KBM-7 (cell line): Measurements from ENCODE around the gene POLR1C.
"Not testable (repeated sequence)": the region's sequence is repeated elsewhere in the genome, so short reads cannot be mapped to it uniquely, and the experiment has no call there.

Source experiments
- DNase-seq: peaks from one replicate; pipeline ENCODE4 v3.0.0-alpha.2; 2015
- in situ Hi-C: fragments of 300-500 bp; cut with MboI; formaldehyde crosslinking; loops from 2 replicates; pipeline ENCODE4 v1.14.3; 2020; ENCODE audit warnings: low sequenced_read_pairs, low pct_unique_long_range_greater_than_20kb, mixed read lengths

Gene POLR1C

DNA sequence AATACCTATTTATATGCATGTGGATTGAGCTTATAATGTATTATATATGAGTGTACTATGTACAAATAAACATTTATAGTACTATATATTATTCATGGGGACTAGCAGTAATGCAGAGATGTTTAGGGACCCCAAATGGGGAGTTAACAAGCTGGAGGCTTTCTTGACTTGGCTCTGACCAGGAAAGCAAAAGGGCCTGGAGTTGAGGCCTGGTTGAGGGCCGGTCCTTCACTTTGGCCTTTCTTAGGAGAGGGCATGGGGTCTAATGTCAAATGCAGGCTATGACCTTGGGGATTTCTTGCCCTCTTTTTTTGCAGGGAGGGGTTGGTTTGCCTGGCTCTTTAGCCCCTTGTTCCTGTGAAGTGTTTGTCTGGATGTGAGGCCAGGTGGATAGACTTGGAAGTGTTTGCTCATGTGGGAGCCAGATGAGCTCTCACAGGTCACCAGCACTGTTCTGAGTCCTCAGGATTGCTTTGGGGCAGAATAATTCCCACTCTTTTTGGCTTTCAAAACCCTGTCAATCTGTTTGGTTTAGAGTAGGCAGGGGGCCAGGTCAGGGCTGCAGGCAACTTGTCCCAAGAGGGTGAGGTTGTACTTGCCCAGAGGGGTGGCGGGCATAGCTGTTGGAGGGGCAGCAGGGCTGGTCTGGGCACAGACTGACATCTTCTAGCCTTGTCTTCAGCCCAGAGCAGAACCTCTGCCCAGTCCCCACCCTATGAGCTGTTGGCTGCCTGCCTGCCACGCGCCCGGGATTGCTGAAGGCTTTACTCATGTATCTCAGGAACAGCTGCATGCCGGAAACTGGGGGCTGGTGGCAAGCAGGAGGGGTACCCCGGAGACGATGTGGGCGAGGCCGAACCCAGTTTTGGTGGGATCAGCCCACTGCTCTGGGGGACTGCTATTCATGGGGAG is 24.9 kb upstream of the POLR1C start:
- in situ Hi-C loops: no loop called here
- DNase-seq: no peak

DNA sequence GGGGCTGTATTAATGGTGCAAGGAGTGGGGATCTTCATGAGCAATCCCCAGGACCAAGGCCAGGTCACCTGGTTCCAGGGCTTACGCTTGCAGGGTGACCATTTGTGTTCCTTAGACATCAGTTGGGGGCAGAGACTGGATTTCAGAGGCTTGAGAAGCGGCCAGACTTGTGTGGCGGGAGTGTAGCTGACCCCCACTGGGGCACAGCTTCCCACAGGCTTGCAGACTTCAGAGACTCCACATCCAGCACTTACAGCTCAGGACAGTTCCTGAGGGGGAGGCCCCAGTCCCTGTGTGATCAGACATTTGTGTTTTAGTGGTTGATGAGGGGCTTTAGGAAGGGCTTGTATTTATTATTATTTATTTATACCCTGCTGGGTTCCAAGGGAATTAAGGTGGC is 24.2 kb upstream of the POLR1C start:
- DNase-seq: no peak
- in situ Hi-C loops: no loop called here

DNA sequence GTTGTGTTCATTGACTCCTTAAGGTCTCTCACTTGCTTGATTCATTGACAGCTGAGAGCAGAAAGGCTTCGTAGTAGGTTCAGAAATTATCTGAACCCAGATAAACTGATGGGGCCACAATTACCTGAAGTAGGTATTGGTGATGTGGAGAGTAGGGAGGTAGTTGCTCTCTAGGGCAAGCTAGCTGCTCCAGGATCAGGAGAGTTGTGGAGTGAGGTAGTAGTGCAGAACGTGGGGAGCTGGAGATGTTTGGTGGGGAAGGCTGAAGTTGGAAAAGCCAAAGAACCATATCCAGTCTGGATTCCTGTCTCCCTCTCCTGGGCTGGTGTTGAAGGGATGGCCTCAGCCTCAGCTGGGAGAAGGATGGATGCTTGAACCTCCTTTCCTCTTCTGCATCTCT is 23.7 kb upstream of the POLR1C start:
- no peak for DNase-seq
- in situ Hi-C loops: no loop called here

DNA sequence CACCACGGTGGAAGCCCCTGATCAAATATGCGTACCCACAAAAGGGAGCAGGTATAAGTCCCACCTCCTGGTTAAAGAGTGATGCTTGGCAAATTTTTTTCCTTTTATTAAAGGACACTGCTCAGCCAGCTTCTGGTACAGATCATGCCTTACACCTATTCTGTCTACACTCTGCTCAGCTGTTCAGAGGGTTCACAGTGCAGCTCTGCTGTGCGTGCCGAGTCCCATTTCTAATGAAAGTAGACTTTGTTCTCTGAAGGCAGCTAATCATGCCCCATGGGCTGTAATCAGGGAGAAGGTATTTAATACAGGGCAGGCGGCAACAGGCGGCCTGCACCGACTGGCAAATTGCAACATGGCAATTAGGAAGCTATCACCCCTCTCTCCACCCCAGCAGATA is 23.1 kb upstream of the POLR1C start:
- DNase-seq: no peak
- in situ Hi-C loops: no loop called here

DNA sequence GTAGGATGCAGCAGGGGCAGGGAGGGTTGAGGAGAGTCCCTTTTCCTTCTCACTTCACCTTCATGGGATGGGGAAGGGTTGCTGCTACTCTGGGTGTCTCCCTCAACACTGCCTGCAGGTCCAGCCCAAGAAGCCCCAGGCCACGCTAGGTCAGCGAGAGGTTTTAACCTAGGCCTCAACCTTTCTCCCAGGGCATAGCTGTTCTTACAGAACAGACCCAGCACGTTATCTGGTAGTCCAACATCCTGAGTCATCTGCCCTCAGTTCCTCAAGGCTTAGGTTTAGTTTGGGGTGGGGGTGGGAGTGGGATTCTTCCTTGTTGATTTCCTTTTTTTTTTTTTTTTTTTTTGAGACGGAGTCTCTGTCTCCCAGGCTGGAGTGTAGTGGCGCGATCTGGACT is 22.6 kb upstream of the POLR1C start:
- in situ Hi-C loops: no loop called here
- DNase-seq: no peak

DNA sequence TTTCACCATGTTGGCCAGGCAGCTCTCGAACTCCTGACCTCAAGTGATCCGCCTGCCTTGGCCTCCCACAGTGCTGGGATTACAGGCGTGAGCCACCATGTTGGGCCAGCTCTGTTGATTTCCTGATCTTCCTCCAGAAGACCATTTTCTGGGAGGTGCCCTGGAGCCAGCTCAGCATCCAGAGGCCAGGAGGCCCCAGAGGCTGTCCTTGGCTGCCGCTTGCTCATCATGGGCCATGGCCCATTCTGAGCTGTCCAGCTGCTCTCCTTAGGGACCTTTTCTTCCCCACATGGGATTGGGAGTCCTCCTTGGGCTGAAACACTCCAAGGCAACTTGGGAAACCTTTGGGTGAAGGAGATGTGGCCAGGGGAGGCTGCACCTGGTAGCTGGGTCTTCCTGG is 22.1 kb upstream of the POLR1C start:
- DNase-seq: no peak
- in situ Hi-C loops: no loop called here

DNA sequence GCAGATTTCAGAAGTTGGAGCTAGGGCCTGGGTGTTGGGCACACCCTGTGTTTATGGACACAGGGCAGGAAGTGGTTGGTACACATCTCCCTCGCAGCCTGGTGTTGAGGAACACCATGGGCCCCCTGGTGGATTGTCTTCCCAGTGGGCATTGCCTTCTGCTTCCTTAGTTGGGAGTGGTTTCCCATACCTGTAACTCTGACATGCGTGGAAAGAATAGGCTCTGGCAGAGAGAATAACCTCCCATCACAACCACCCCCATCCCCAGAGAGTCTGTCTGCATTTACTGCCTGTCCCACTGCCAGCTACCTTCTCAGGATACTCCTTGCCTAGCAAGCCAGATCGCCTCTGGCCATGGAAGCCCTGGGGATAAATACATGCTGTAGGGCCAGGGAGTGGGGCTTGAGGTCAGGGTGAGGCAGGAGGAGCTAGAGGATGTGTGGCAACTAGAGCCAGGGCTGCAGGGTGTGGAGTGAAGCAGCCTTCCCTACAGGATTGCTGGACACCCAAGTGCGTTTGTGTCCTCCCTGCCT is 21.4 kb upstream of the POLR1C start:
- no peak for DNase-seq
- in situ Hi-C loops: no loop called here

DNA sequence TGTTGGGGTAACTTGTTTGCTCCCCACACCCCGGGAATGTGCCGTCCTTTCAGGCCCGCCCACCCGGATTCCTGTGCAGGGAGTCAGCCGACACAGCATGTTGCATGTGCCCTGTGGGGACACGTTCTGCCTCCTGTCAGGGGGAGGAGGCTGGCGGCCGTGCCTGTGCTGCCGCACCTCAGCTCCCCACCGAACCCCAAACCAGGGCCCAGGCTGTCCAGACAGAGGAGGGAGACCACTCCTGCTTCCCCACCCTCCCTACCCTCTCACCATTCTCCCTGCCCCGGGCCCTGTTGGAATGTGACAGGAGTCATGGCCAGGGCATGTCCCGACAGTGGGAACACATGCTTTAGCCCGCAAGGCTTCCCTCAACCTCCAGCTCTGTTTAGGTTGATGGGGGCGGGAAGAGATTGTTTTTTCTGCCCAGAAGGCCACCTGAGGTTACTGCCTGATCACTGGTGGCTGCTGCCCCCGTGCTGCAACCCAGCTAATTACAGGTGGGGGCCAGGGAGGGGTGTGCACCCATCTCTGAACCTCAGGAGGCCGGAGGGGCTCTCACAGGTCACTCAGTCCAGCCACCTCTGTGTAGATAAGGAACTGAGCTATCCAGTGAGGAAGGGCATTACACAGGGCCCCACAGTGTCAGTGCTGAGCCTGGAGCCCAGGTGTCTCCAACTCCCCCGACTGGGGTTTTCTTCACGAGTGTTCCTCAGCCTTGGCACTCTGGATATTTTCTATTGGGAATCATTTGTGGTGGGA is 20.3 kb upstream of the POLR1C start:
- in situ Hi-C loops: no loop called here
- no peak for DNase-seq

DNA sequence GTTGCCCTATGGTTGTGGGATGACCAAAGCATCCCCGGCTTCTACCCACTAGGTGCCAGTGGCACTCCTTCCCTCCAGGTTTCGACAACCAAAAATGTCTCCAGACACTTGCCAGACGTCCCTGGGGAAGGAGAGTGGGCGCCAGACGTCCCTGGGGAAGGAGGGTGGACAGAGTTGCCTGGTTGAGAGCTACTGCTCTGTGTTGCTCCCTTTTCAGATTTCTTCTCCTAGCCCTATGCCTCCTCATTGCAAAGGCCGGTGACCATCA is 19.8 kb upstream of the POLR1C start:
- DNase-seq: no peak
- in situ Hi-C loops: no loop called here

DNA sequence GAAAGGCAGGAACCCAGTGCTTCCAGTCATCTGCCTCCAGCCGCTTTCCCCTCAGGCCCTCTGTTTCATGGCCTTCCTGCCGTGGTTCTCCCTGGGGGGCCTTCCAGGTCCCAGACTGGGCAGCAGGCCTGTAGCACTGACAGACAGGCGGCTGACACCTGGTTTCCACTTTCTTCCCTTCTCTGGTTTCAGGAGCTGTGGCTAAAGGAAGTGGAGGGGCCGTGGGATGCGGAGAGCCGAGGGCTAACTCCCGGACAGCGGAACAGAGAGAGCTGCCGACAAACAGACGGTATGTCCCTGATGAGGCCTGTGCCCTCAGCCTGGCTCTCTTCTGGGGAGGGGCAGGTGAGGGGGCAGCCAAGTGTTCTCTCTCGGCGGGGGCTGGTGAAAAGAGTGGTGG is 19.2 kb upstream of the POLR1C start:
- in situ Hi-C loops: no loop called here
- DNase-seq: no peak

DNA sequence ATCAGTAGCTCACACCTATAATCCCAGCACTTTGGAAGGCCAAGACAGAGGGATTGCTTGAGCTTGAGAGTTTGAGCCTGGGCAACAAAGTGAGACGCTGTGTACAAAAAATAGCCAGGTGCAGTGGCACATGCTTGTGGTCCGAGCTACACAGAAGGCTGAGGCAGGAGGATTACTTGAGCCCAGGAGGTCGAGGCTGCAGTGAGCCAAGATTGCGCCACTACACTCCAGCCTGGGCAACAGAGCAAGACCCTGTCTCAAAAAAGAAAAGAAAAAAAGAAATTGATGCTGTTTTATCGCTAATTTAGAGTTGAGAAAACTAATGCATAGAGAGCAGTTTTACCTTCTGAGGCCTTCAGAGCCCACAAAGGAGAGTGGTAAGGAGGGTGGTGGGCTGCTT is 18.6 kb upstream of the POLR1C start:
- in situ Hi-C loops, DNase-seq: not testable (repeated sequence)

DNA sequence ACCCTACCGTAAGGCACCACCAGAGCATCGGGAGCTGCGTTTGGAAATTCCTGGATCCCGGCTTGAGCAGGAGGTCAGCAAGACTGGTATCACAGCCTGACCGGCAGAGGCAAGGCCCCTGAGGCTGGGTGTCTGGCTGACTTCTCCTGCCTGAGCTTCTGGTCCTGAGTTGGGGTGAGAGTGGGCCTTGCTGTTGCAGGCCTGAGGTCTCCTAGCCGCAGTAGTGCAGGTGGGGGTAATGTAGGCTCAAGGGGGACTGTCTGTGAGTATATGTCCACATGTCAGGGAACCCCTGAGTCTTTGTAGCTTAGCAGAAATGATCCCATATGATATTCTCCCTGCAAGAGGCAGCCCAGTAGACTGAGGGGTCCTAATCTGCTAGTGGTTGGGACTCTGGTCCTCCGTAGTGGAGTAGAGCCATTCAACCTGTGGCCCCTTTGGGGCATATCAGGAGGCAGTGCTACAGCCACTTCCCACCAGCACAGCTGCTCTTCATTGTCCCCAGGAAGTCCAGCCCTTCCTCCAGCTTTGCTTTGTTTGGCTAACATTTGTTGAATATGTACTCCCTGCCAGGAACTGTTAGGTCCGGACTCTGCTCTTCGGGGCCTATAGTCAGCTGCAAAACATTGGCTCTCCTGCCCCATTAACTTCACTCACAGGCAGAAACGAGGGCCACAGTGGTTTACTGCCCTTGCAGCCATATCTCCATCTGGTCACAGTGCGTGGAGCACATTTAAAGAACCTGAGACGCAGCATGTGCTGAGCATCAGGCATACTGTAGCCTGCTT is 17.7 kb upstream of the POLR1C start:
- in situ Hi-C loops: no loop called here

DNA sequence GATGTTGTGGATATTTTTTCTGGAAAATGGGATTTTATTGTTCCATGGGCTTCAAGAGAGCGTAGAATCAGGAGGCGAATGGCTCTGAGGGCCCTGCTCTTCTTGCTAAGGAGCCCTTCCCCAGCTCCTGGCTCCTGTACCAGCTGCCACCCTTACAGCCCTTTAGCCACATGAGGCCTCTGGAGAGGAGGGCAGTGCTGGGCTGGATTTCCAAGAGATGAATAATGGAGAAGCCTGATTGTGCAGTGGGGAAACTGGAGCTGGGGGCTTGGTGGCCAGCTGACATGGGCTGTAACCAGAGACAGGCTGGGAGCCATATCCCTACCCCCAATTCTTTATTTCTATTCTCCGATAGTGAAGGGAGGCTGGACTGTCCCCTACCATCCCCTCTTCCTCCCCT is 16.0 kb upstream of the POLR1C start:
- DNase-seq: no peak
- in situ Hi-C loops: loop anchor here (10.0 kb wide), 1 partner anchor 246 kb away; no protein-coding TSS in a partner anchor

More for the DNA sequence above, 17.7 kb upstream of the POLR1C start:
- DNase-seq: no peak

DNA sequence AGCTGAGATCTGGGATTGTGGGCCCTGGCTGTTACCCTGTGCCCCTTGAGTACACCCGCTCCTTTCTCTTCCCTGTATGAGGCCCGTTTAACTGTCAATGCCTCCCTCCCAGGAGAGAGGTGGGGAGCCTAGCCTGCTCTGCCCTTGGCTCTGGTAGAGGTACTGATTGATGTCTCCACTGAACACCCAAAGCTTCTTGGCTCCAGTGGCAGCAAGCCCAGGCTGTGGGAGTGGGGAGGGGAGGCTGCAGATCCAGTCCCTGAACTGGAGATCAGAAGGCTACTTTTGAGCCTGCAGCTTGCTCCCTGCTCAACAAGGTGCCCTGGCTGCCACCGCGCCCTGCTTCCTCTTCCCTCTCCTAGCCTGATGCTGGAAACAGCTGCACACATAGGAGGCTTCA is 14.2 kb upstream of the POLR1C start:
- no peak for DNase-seq
- in situ Hi-C loops: loop anchor here (10.0 kb wide), 1 partner anchor 248 kb away; no protein-coding TSS in a partner anchor

DNA sequence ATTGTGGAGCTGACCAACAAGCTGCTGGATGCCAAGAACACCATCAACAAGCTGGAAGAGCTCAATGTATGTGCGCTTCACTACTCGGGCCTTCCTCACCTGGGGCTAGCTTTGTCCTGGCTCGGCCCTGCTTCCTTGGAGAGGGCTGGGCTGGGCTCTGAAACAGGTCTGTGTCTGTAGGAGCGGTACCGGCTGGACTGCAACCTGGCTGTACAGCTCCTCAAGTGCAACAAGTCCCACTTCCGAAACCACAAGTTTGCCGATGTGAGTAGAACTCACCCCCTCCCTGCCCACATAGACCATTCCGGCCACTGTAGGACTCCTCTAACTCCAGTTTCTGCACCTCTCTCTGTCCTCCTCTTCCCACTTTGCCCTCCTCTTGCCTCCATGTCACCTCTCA is 13.4 kb upstream of the POLR1C start:
- in situ Hi-C loops: loop anchor here (10.0 kb wide), 1 partner anchor 249 kb away; no protein-coding TSS in a partner anchor
- DNase-seq: no peak

DNA sequence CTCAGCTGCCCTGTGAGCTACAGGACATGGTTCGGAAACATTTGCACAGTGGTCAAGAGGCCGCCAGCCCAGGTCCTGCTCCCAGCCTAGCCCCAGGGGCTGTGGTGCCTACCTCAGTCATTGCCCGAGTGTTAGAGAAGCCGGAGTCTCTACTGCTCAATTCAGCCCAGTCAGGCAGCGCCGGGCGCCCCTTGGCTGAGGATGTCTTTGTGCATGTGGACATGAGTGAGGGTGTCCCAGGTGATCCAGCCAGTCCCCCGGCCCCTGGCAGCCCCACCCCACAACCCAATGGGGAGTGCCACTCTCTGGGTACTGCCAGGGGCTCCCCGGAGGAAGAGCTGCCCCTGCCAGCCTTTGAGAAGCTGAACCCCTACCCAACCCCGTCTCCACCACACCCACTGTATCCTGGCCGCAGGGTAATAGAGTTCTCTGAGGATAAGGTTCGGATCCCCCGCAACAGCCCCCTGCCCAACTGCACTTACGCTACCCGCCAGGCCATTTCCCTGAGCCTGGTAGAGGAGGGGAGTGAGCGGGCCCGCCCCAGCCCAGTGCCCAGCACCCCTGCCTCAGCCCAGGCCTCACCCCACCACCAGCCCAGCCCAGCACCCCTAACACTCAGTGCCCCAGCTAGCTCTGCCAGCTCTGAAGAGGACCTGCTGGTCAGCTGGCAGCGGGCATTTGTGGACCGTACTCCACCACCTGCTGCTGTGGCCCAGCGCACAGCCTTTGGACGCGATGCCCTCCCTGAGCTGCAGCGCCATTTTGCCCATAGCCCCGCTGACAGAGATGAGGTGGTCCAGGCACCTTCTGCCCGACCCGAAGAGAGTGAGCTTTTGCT is 11.9 kb upstream of the POLR1C start:
- in situ Hi-C loops: loop anchor here (10.0 kb wide), 1 partner anchor 250 kb away; no protein-coding TSS in a partner anchor
- DNase-seq: no peak

DNA sequence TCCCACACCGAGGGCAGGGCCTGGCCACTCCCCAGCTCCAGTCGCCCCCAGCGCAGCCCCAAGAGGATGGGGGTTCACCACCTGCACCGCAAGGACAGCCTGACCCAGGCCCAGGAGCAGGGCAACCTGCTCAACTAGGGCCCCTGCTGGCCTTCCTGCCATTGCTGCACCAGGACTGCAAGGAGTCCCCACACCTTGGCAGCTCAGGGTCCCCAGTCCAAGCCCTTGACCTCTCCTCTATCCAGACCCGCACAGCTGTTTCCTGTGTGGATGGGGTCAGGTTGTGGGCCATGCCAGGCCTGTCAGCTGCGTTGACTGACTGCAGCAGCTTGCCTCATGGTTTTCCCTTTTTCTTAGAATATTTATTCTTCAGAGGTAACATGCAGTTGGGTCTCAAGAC is 11.2 kb upstream of the POLR1C start:
- DNase-seq: no peak
- in situ Hi-C loops: loop anchor here (10.0 kb wide), 1 partner anchor 251 kb away; no protein-coding TSS in a partner anchor

DNA sequence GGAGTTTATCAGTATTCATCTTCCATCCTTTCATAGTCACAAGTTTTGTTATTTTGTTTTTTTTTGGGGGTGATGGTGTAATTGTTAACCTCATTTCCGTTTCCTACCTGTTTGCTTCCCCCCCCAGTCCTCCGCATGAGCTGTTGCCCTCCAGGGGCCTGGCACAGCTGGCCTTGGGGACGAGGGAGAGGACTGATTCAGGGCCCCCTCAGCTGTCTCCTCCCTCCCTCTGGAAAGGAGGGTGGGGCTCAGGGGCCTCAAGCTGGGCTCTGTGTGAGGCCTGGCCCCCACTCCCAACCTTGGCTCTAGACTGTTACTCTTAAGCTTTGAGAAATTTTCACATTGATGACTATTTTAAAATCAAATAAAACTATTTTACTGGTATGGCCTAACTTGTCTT is 10.7 kb upstream of the POLR1C start:
- in situ Hi-C loops: loop anchor here (10.0 kb wide), 1 partner anchor 251 kb away; no protein-coding TSS in a partner anchor
- no peak for DNase-seq
